ENCODE data around the gene TMEM233.
"Not testable (repeated sequence)": the region's sequence is repeated elsewhere in the genome, so short reads cannot be mapped to it uniquely, and the experiment has no call there.

Gene TMEM233

GRCh38 chr12:119609358-119609757, 15.8 kb downstream of the TMEM233 start:
- DNase-seq (ENCODE audit: low read depth in 2 of 2) = no peak

GRCh38 chr12:119613319-119613936, 19.9 kb downstream of the TMEM233 start:
- DNase-seq (ENCODE audit: low read depth in 2 of 2) = no peak

GRCh38 chr12:119614705-119615104, 21.1 kb downstream of the TMEM233 start:
- no peak for DNase-seq (ENCODE audit: low read depth in 2 of 2)

GRCh38 chr12:119615518-119616475, 22.2 kb downstream of the TMEM233 start:
- DNase-seq (ENCODE audit: low read depth in 2 of 2) = no peak

DNA sequence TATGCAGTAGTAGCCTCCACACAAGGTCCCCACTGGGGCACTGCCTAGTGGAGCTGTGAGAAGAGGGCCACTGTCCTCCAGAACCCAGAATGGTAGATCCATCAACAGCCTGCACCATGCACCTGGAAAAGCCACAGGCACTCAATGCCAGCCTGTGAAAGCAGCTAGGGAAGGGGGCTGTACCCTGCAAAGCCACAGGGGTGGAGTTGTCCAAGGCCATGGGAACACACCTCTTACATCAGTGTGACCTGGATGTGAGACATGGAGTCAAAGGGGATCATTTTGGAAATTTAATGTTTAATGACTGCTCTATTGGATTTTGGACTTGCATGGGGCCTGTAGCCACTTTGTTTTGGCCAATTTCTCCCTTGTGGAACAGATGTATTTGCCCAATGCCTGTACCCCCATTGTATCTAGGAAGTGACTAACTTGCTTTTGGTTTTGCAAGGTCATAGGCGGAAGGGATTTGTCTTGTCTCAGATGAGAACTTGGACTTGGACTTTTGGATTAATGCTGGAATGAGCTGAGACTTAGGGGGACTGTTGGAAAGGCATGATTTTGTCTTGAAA, 24.8 kb downstream of the TMEM233 start:
- DNase-seq (ENCODE audit: low read depth in 2 of 2) = not testable (repeated sequence)

- DNase-seq (ENCODE audit: low read depth in 2 of 2) = no peak
Measured at GRCh38 chr12:119620490-119620889, 26.9 kb downstream of the TMEM233 start.

- no peak for DNase-seq (ENCODE audit: low read depth in 2 of 2)
Measured at GRCh38 chr12:119621878-119622277, 28.3 kb downstream of the TMEM233 start.

DNA sequence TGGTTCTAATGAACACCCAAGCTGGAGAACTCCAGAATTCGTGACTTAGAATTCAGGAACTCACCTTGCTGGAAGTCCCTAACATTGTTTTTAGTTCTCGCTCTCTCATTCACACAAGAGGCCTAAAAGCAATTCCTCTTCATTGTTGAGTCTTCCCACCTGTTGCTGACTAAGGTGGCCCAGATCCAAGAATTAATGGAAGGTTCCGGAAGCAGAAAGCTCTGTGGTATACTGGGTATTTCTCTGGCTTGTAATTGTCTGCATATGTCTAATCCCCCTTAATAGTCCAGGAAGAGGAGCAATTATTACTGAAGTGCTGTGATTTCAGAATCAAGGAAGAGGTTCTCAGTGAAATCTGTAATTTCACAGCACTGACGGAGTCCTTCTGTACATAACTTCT, 31.4 kb downstream of the TMEM233 start:
- DNase-seq (ENCODE audit: low read depth in 2 of 2) = no peak

DNA sequence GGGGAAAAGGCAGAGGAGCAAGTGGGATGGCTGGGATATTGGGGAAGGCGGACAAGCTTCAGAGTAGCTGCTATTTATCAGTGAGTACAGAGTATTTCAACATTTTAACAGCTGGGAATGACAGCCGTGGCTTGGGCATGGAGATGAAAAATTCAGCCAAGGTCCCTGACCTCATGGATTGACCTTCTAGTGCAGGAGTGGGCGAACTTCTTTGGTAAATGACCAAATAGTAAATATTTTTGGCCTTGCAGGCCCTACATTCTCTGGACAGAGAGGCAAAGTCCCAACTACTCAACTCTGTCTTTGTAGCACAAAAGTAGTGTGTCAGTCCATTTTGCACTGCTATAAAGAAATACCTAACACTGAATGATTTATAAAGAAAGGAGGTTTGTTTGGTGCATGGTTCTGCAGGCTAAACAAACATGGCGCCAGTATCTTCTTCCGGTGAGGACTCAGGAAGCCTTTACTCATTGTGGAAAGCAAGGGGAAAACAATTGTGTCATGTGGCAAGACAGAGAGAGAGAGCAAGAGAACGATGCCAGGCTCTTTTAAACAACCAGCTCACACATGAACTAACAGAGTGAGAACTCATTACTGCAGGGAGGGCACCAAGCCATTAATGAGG, 33.6 kb downstream of the TMEM233 start:
- DNase-seq (ENCODE audit: low read depth in 2 of 2) = no peak

DNA sequence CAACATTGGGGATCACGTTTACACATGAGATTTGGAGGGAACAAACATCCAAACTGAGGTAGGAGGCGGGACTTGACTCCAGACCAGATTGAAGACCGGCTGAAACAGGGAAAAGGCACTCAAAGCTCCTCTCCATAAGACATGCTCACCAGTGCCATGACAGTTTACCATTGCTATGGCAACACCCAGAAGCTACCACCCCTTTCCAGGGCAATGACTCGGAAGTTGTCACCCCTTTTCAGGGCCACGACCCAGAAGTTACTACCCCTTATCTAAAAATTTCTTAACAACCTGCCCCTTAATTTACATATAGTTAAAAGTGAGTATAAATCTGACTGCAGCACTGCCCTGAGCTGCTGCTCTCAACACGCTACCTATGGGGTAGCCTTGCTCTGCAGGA, 34.1 kb downstream of the TMEM233 start:
- DNase-seq (ENCODE audit: low read depth in 2 of 2) = no peak

DNA sequence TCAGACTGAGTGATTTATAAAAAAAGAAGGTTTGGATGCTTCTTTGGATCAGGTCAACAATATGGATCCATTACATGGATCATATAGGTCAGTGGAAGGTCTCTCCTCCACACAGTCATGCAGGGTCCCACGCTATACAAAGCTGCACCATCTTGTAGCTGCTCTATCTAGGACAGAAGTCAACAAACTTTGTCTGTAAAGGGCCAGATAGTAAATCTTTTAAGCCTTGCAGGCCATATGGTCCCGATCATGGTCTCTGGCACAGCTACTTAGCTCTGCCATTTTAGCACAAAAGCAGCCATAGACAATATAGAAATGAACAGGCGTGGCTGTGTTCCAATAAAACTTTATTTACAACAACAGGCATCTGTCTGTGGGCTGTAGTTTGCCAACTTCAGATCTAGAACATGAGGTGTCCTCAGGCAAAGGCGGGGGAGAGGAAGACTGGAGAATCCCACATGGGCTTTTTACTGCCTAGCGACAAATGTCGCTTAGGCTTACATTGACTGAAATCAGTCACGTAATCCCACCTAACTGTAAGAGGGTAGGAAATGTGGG, 36.7 kb downstream of the TMEM233 start:
- DNase-seq (ENCODE audit: low read depth in 2 of 2) = no peak

DNA sequence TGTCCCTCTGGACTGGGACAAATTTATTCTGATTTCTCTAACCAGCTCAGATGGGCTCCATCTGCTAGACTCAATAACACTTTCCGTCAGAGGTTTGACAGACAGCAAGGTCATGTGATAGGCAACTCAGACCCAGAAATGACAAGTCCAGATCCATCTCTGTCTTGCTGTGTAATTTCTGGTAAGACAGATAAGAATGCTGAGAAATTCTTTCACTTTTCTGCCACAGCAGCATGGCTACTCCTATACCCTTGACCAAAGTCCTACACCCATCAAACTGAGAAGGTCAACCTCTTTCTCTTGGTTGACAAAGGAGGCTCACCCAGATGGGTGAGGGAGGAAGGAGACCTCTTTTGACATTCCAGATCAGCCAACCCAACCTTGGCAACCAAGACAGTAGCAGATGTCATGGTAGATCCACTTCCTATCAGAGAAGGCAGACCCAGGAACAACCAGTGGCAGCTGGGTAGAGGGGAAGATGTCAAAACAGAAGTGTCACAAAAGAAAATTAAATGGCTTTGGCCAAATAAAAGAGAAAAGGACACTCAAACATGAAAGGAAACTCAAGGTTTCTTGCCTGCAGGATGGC, 37.5 kb downstream of the TMEM233 start:
- no peak for DNase-seq (ENCODE audit: low read depth in 2 of 2)

DNA sequence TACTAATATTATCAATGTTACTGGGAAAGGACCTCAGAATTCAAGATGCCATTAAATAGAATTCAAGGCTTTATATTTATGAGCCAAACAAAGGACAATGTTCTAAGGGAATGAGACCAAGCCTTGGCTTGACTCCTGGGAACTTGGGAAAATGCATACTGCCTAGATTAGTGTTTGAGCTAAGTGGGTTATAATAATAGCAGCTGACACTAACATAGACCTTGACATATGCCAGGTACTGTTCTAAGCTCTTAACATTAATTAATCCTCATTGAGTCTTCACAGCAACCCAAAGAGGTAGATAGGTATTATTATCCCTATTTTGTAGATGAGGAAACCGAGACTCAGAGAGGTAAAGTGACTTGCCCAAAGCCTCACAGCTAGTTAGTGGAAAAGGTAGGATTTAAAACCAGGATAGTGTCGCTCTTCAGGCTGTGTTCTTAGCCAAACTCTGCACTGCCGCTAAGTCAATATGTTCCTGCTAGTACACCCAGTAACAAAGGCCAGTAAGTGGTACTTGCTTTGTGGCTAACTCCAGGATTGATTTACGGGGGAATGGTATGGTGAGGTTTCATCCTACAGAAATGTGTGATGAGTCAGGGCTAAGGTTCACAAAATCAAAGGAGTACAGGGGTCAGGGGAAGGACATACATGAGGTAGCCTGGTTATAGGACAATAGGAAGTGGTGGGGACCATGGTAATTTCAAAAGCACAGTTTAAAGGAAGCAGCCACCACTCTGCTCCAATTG, 38.5 kb downstream of the TMEM233 start:
- no peak for DNase-seq (ENCODE audit: low read depth in 2 of 2)

DNA sequence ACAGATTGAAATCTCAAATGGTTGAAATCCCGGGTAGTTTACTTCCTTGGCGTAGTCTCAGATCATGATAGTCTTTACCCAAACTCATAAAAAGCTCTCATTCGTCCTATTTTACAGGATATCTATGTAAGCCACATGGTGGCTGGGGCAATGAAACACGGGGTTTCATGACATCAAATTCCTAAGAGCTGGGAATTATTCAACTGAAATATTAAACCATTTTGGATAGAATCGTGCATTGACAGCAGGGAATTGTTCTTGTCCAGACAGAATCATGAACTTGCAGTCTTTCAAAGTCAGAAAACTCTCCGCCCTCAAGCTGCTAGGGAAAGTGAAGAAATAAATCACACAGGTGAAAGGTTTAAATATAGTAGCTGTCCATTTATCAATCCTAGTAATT, 41.2 kb downstream of the TMEM233 start:
- DNase-seq (ENCODE audit: low read depth in 2 of 2) = no peak

- no peak for DNase-seq (ENCODE audit: low read depth in 2 of 2)
Measured at GRCh38 chr12:119642986-119643385, 49.4 kb downstream of the TMEM233 start.

DNA sequence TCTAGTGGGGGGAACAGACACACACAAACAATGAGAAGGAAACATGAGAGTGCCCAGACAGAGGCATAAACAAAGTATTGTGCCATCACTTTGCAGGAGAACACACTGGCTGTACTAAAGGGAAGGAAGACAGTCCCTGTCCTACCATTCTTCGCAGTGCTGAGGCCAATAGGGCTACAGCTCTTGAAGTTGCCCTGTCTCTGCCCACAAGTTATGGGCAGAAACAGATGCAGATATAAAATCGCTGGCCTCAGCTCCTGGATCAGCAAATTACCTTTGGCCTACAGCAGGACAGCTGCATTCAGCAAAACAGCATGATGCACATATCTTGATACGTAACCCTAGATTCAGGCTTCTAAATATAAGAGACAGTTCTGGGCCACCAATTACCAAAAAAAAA, 51.4 kb downstream of the TMEM233 start:
- DNase-seq (ENCODE audit: low read depth in 2 of 2) = no peak

GRCh38 chr12:119645535-119646059, 52.0 kb downstream of the TMEM233 start:
- DNase-seq (ENCODE audit: low read depth in 2 of 2) = no peak

DNA sequence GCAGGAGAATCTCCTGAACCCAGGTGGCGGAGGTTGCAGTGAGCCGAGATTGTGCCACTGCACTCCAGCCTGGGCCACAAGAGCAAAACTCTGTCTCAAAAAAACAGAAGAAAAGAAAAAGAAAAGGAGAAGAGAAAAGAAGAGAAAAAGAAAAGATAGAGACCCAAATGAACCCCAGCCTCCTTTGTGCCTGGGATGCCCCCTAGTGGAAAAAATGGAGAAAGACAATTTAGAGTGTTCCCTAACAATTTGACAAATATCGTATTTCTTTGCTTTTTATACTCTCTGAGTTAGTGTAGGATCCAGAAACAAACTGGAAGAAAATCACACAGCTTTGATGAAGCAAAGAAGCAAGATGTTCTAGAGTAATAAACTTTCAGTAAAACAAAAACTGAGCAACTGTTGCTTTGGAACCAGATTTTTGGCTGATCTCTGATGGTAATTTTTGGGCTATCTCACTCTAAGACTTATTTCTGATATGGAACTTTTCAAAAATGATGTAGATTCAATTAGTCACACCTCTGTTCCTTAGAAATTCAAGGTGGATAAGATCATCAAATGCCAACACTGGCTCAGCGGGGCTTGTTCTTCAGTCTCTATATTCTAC, 55.7 kb downstream of the TMEM233 start:
- no peak for DNase-seq (ENCODE audit: low read depth in 2 of 2)

- DNase-seq (ENCODE audit: low read depth in 2 of 2) = no peak
Measured at GRCh38 chr12:119652665-119653064, 59.1 kb downstream of the TMEM233 start.

DNA sequence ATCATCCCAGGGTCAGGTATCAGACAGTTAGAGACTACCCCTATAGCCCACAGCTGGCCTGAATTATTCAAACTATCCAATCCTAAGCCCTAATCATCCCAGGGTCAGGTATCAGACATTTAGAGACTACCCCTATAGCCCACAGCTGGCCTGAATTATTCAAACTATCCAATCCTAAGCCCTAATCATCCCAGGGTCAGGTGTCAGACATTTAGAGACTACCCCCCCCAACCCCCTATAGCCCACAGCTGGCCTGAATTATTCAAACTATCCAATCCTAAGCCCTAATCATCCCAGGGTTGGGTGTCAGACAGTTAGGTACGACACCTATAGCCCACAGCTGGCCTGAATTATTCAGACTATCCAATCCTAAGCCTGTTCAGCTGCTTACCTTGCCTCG, 63.4 kb downstream of the TMEM233 start:
- not testable (repeated sequence) for DNase-seq (ENCODE audit: low read depth in 2 of 2)
